ENCODE results near the gene DNAJB13.

Gene DNAJB13

DNA sequence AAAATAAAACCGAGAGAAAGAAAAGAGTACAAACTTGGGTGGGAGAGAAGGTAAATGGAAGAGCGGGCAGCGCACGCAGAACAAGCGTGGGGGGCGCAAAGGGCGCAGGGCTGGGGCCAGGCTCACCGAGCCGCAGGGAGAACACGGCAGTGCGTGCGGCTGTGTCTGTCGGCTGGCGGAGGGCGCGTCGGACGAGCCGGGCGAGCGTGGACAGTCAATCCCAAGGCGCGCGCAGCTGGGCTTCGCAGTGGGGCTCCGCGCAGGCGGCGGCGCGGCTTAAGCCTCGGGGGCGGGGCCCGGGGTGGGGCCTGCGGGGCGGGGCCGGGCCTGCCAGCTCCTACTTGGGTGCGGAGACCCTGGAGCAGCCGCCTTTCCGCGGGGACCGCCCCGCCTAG lies 31.8 kb downstream of the DNAJB13 start, which contains the start of gene UCP2 (continued):
- no peak for TF ChIP-seq ZNF114 (tag by site-specific recombination; IDR thresholded peaks at IDR 0.05)

DNA sequence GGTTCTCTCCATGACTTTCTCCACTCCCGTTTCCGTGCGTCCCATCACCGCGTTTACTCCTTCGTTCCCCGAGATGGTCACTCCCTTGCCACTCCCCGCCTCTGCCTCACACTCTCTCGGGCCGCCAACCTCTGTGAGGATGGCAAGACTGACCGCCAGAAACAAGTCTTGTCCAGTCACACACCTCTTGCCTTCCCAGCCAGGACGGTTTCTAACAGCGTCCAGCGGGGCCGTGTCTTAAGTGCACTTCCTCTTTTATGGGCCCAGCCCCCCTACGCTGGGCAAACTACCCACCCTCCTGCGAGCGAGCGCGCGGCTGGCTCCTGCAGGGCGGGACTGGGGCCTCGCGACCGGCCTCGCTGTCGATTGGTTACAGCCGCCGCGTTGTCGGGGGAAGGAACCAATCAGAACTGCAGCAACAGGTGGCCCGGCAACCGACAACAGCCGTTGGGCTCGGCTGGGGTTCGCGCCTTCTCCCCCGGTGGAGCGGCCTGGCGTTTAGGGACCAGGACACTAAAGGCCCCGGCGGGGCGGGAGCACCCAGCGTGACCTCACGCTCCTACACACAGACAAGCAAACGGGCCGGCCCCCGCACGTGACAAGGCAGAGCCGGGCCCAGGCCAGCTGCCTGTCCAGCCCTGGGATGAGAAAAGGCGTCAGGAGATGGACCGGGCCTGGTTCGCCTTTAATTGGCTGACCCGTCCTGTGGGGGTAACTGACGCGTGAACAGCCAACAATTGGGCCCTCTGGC lies 32.3 kb downstream of the DNAJB13 start:
- Histone ChIP-seq H3K27ac (ENCODE audit: extremely low read depth, low read depth, low read length) (peak overlapping the region; percentile 92), H3K36me3 (ENCODE audit: control insufficient read depth in 2 of 2, insufficient read depth in 1 of 2, low read length in 2 of 2) (peaks cover 0 to 33% of the 10 kb centered on the region in 2 experiments; a peak in 1 of 3 replicates), H3K4me3 (ENCODE audit: low read depth, low read length) (peak overlapping the region; percentile 62), H3K4me1 (ENCODE audit: control insufficient read depth, insufficient read depth, low read length) (peaks cover 3% of the 10 kb centered on the region; the same call in 1 of the 2 replicates), H3K9me3 (ENCODE audit: control insufficient read depth, insufficient read depth, low read depth, low read length) (no peaks in the 10 kb centered on the region)
- POLR2A ChIA-PET, result interaction anchor here (0.7 to 1.1 kb wide), 5 partner anchors 11 to 511 kb away, joined by 3 to 12 read pairs (median 5); partner anchors contain the start of genes C2CD3, LIPT2 and PPME1
- CTCF ChIA-PET, result no interaction called here
- 0 out of 2 replicates have a peak, but pooled peaks have one; percentile 9 for TF ChIP-seq ZBTB17 (tag by site-specific recombination; IDR thresholded peaks at IDR 0.05)
- peak; percentile 87 for TF ChIP-seq SP7 (tag by site-specific recombination; IDR thresholded peaks at IDR 0.05)
- TF ChIP-seq GLIS2 (tag by site-specific recombination; IDR thresholded peaks at IDR 0.05), result peak; percentile 99
- peak; percentile 65; the same call in 1 of the 2 replicates for TF ChIP-seq ZNF660 (tag by site-specific recombination; IDR thresholded peaks at IDR 0.05)
- TF ChIP-seq, protein P1, sequence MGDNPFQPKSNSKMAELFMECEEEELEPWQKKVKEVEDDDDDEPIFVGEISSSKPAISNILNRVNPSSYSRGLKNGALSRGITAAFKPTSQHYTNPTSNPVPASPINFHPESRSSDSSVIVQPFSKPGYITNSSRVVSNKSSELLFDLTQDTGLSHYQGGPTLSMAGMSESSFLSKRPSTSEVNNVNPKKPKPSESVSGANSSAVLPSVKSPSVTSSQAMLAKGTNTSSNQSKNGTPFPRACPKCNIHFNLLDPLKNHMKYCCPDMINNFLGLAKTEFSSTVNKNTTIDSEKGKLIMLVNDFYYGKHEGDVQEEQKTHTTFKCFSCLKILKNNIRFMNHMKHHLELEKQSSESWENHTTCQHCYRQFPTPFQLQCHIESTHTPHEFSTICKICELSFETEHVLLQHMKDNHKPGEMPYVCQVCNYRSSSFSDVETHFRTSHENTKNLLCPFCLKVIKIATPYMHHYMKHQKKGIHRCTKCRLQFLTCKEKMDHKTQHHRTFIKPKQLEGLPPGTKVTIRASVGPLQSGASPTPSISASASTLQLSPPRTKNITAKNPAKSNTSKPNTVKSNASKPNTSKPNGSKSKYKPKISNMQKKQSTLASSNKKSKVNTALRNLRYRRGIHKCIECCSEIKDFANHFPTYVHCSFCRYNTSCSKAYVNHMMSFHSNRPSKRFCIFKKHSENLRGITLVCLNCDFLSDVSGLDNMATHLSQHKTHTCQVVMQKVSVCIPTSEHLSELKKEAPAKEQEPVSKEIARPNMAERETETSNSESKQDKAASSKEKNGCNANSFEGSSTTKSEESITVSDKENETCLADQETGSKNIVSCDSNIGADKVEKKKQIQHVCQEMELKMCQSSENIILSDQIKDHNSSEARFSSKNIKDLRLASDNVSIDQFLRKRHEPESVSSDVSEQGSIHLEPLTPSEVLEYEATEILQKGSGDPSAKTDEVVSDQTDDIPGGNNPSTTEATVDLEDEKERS (tag by site-specific recombination; IDR thresholded peaks at IDR 0.05), result no peak
- TF ChIP-seq ZNF24 (tag by site-specific recombination; IDR thresholded peaks at IDR 0.05), result peak; percentile 63; the same call in 1 of the 2 replicates
- peak; percentile 95 for TF ChIP-seq ZIC2 (tag by site-specific recombination; IDR thresholded peaks at IDR 0.05)
- peak; percentile 82 for TF ChIP-seq KLF1 (tag by site-specific recombination; IDR thresholded peaks at IDR 0.05)
- peak; percentile 92 for TF ChIP-seq KLF7 (tag by site-specific recombination; IDR thresholded peaks at IDR 0.05; ENCODE audit: borderline replicate concordance)
- peak; percentile 41; the same call in 1 of the 2 replicates for TF ChIP-seq ZFHX2 (tag by site-specific recombination; conservative IDR thresholded peaks at IDR 0.05)
- TF ChIP-seq, protein P2, sequence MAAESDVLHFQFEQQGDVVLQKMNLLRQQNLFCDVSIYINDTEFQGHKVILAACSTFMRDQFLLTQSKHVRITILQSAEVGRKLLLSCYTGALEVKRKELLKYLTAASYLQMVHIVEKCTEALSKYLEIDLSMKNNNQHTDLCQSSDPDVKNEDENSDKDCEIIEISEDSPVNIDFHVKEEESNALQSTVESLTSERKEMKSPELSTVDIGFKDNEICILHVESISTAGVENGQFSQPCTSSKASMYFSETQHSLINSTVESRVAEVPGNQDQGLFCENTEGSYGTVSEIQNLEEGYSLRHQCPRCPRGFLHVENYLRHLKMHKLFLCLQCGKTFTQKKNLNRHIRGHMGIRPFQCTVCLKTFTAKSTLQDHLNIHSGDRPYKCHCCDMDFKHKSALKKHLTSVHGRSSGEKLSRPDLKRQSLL (tag by site-specific recombination; IDR thresholded peaks at IDR 0.05), result 0 out of 2 replicates have a peak, but pooled peaks have one; percentile 16
- TF ChIP-seq ZNF777 (tag by site-specific recombination; IDR thresholded peaks at IDR 0.05; ENCODE audit: borderline replicate concordance), result no peak
- TF ChIP-seq, protein P3, sequence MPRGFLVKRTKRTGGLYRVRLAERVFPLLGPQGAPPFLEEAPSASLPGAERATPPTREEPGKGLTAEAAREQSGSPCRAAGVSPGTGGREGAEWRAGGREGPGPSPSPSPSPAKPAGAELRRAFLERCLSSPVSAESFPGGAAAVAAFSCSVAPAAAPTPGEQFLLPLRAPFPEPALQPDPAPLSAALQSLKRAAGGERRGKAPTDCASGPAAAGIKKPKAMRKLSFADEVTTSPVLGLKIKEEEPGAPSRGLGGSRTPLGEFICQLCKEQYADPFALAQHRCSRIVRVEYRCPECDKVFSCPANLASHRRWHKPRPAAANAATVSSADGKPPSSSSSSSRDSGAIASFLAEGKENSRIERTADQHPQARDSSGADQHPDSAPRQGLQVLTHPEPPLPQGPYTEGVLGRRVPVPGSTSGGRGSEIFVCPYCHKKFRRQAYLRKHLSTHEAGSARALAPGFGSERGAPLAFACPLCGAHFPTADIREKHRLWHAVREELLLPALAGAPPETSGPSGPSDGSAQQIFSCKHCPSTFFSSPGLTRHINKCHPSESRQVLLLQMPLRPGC (tag by site-specific recombination; IDR thresholded peaks at IDR 0.05), result 0 out of 2 replicates have a peak, but pooled peaks have one; percentile 18
- 0 out of 2 replicates have a peak, but pooled peaks have one; percentile 16 for TF ChIP-seq OVOL3 (tag by site-specific recombination; IDR thresholded peaks at IDR 0.05)
- peak; percentile 81 for TF ChIP-seq WT1 (tag by site-specific recombination; IDR thresholded peaks at IDR 0.05)
- TF ChIP-seq KLF16 (tag by site-specific recombination; IDR thresholded peaks at IDR 0.05), result peak; percentile 83
- TF ChIP-seq ZBTB48 (tag by site-specific recombination; IDR thresholded peaks at IDR 0.05), result peak; percentile 98
- TF ChIP-seq, protein P4, sequence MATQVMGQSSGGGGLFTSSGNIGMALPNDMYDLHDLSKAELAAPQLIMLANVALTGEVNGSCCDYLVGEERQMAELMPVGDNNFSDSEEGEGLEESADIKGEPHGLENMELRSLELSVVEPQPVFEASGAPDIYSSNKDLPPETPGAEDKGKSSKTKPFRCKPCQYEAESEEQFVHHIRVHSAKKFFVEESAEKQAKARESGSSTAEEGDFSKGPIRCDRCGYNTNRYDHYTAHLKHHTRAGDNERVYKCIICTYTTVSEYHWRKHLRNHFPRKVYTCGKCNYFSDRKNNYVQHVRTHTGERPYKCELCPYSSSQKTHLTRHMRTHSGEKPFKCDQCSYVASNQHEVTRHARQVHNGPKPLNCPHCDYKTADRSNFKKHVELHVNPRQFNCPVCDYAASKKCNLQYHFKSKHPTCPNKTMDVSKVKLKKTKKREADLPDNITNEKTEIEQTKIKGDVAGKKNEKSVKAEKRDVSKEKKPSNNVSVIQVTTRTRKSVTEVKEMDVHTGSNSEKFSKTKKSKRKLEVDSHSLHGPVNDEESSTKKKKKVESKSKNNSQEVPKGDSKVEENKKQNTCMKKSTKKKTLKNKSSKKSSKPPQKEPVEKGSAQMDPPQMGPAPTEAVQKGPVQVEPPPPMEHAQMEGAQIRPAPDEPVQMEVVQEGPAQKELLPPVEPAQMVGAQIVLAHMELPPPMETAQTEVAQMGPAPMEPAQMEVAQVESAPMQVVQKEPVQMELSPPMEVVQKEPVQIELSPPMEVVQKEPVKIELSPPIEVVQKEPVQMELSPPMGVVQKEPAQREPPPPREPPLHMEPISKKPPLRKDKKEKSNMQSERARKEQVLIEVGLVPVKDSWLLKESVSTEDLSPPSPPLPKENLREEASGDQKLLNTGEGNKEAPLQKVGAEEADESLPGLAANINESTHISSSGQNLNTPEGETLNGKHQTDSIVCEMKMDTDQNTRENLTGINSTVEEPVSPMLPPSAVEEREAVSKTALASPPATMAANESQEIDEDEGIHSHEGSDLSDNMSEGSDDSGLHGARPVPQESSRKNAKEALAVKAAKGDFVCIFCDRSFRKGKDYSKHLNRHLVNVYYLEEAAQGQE (tag by site-specific recombination; IDR thresholded peaks at IDR 0.05), result no peak
- TF ChIP-seq SCRT1 (tag by site-specific recombination; IDR thresholded peaks at IDR 0.05; ENCODE audit: borderline replicate concordance), result peak; percentile 98
- peak; percentile 38; the same call in 1 of the 2 replicates for TF ChIP-seq ZNF391 (tag by site-specific recombination; IDR thresholded peaks at IDR 0.05; ENCODE audit: borderline replicate concordance, low read depth)
- TF ChIP-seq, protein P5, sequence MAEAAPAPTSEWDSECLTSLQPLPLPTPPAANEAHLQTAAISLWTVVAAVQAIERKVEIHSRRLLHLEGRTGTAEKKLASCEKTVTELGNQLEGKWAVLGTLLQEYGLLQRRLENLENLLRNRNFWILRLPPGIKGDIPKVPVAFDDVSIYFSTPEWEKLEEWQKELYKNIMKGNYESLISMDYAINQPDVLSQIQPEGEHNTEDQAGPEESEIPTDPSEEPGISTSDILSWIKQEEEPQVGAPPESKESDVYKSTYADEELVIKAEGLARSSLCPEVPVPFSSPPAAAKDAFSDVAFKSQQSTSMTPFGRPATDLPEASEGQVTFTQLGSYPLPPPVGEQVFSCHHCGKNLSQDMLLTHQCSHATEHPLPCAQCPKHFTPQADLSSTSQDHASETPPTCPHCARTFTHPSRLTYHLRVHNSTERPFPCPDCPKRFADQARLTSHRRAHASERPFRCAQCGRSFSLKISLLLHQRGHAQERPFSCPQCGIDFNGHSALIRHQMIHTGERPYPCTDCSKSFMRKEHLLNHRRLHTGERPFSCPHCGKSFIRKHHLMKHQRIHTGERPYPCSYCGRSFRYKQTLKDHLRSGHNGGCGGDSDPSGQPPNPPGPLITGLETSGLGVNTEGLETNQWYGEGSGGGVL (tag by site-specific recombination; IDR thresholded peaks at IDR 0.05), result 0 out of 2 replicates have a peak, but pooled peaks have one; percentile 24

Measured in HEK293 (cell line).